Measurements from ENCODE around the gene WIPI1.
A peak's percentile ranks its signal among the peaks of the same experiment; 100 is the strongest.

Gene WIPI1

GRCh38 chr17:68455901-68456338 is 1.4 kb downstream of the WIPI1 start:
- TF ChIP-seq CTCF (IDR thresholded peaks at IDR 0.05; ENCODE audit: insufficient read depth, low read length, poor library complexity, severe bottlenecking): no peak
- H3K27me3 ChIP-seq (replicated peaks; ENCODE audit: control insufficient read depth, insufficient read depth, low read length): no peaks in the 10 kb centered on the region
- H3K36me3 ChIP-seq (ENCODE audit: control insufficient read depth, insufficient read depth, low read length): peaks cover 4% of the 10 kb centered on the region
- peak overlapping the region; percentile 89 for H3K4me3 ChIP-seq (replicated peaks; ENCODE audit: low read depth, low read length)
- no peak for DNase-seq (ENCODE audit: extremely low read depth, insufficient read length)

- TF ChIP-seq CTCF (IDR thresholded peaks at IDR 0.05; ENCODE audit: insufficient read depth, low read length, poor library complexity, severe bottlenecking): no peak
- Histone ChIP-seq H3K36me3 (ENCODE audit: control insufficient read depth, insufficient read depth, low read length) (peaks cover 14% of the 10 kb centered on the region), H3K4me3 (replicated peaks; ENCODE audit: low read depth, low read length) (no peak overlapping the region), H3K27me3 (replicated peaks; ENCODE audit: control insufficient read depth, insufficient read depth, low read length) (no peaks in the 10 kb centered on the region)
- DNase-seq (ENCODE audit: extremely low read depth, insufficient read length): no peak
Measured at GRCh38 chr17:68453991-68454665, 3.2 kb downstream of the WIPI1 start.

GRCh38 chr17:68452724-68453290 is 4.5 kb downstream of the WIPI1 start:
- no peak overlapping the region for H3K4me3 ChIP-seq (replicated peaks; ENCODE audit: low read depth, low read length)
- DNase-seq (ENCODE audit: extremely low read depth, insufficient read length): no peak
- TF ChIP-seq CTCF (IDR thresholded peaks at IDR 0.05; ENCODE audit: insufficient read depth, low read length, poor library complexity, severe bottlenecking): no peak

GRCh38 chr17:68451670-68452354 is 5.5 kb downstream of the WIPI1 start:
- H3K4me3 ChIP-seq (replicated peaks; ENCODE audit: low read depth, low read length): no peak overlapping the region
- H3K36me3 ChIP-seq (ENCODE audit: control insufficient read depth, insufficient read depth, low read length): peaks cover 15% of the 10 kb centered on the region
- TF ChIP-seq CTCF (IDR thresholded peaks at IDR 0.05; ENCODE audit: insufficient read depth, low read length, poor library complexity, severe bottlenecking): no peak
- no peak for DNase-seq (ENCODE audit: extremely low read depth, insufficient read length)
- no peaks in the 10 kb centered on the region for H3K27me3 ChIP-seq (replicated peaks; ENCODE audit: control insufficient read depth, insufficient read depth, low read length)

More at GRCh38 chr17:68452724-68453290, 4.5 kb downstream of the WIPI1 start:
- Histone ChIP-seq H3K36me3 (ENCODE audit: control insufficient read depth, insufficient read depth, low read length) (peaks cover 15% of the 10 kb centered on the region), H3K27me3 (replicated peaks; ENCODE audit: control insufficient read depth, insufficient read depth, low read length) (no peaks in the 10 kb centered on the region)

- no peak overlapping the region for H3K4me3 ChIP-seq (replicated peaks; ENCODE audit: low read depth, low read length)
- TF ChIP-seq CTCF (IDR thresholded peaks at IDR 0.05; ENCODE audit: insufficient read depth, low read length, poor library complexity, severe bottlenecking): no peak
Measured at GRCh38 chr17:68450801-68451200, 6.5 kb downstream of the WIPI1 start.

More at GRCh38 chr17:68450801-68451200, 6.5 kb downstream of the WIPI1 start:
- DNase-seq (ENCODE audit: extremely low read depth, insufficient read length): no peak
- Histone ChIP-seq H3K36me3 (ENCODE audit: control insufficient read depth, insufficient read depth, low read length) (peaks cover 18% of the 10 kb centered on the region), H3K27me3 (replicated peaks; ENCODE audit: control insufficient read depth, insufficient read depth, low read length) (no peaks in the 10 kb centered on the region)

All from GM06990 (cell line).